C4-2B (cell line): Measurements from ENCODE around the gene GSTT2B.

Experiments
- CTCF ChIP-seq: fragments of 450-650 bp; conservative IDR thresholded peaks from 2 replicates; pipeline ENCODE4 v1.5.1; 2017; ENCODE audit warnings: mild to moderate bottlenecking
- ZFX ChIP-seq: fragments of 450-650 bp; IDR thresholded peaks from 2 replicates; pipeline ENCODE4 v1.6.1; 2017

GRCh38 chr22:23969071-23969470, 8.1 kb upstream of the GSTT2B start:
- TF ChIP-seq CTCF (no peak), ZFX (no peak)
